Effector memory CD8-positive, alpha-beta T cell (primary cell): ENCODE measurements around the gene ADAMTS16.

Experiments used
- ATAC-seq: fragments of 150-1000 bp; cut with Tn5 transposase; replicated peaks from 2 replicates; pipeline ENCODE4 v1.10.0; 2021; ENCODE audit warnings: mild to moderate bottlenecking, moderate library complexity
- DNase-seq, 3 experiments: peaks; one replicate each; pipeline ENCODE4 v3.0.0; 2021
- H3K27ac Mint-ChIP-seq, 2 donors: one replicate each; pipeline ENCODE4 v1.8.0; 2022; ENCODE audit warnings: mild to moderate bottlenecking in 2 of 2, mixed read lengths in 2 of 2, moderate library complexity in 2 of 2
- H3K27me3 Mint-ChIP-seq, 2 donors: one replicate each; pipeline ENCODE4 v1.8.0; 2022; ENCODE audit warnings: mixed read lengths in 2 of 2
- H3K36me3 Mint-ChIP-seq: one replicate; pipeline ENCODE4 v1.8.0; 2022; ENCODE audit warnings: mild to moderate bottlenecking, moderate library complexity, mixed read lengths; ENCODE audit not compliant: insufficient read depth
- H3K4me1 Mint-ChIP-seq, 2 donors: one replicate each; pipeline ENCODE4 v1.8.0; 2022; ENCODE audit warnings: low read depth in 2 of 2, mixed read lengths in 2 of 2
- H3K4me3 Mint-ChIP-seq, 2 donors: one replicate each; pipeline ENCODE4 v1.8.0; 2022; ENCODE audit warnings: mild to moderate bottlenecking in 2 of 2, mixed read lengths in 2 of 2, moderate library complexity in 2 of 2
- H3K9me3 Mint-ChIP-seq, 2 donors: one replicate each; pipeline ENCODE4 v1.8.0; 2022; ENCODE audit warnings: mixed read lengths in 2 of 2
- total RNA-seq, 9 experiments: gene quantifications; one replicate each; lab custom pipeline; 2026; lab: John Stamatoyannopoulos, UW

Gene ADAMTS16, protein sequence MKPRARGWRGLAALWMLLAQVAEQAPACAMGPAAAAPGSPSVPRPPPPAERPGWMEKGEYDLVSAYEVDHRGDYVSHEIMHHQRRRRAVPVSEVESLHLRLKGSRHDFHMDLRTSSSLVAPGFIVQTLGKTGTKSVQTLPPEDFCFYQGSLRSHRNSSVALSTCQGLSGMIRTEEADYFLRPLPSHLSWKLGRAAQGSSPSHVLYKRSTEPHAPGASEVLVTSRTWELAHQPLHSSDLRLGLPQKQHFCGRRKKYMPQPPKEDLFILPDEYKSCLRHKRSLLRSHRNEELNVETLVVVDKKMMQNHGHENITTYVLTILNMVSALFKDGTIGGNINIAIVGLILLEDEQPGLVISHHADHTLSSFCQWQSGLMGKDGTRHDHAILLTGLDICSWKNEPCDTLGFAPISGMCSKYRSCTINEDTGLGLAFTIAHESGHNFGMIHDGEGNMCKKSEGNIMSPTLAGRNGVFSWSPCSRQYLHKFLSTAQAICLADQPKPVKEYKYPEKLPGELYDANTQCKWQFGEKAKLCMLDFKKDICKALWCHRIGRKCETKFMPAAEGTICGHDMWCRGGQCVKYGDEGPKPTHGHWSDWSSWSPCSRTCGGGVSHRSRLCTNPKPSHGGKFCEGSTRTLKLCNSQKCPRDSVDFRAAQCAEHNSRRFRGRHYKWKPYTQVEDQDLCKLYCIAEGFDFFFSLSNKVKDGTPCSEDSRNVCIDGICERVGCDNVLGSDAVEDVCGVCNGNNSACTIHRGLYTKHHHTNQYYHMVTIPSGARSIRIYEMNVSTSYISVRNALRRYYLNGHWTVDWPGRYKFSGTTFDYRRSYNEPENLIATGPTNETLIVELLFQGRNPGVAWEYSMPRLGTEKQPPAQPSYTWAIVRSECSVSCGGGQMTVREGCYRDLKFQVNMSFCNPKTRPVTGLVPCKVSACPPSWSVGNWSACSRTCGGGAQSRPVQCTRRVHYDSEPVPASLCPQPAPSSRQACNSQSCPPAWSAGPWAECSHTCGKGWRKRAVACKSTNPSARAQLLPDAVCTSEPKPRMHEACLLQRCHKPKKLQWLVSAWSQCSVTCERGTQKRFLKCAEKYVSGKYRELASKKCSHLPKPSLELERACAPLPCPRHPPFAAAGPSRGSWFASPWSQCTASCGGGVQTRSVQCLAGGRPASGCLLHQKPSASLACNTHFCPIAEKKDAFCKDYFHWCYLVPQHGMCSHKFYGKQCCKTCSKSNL
- total RNA-seq: 0 to 0.54 (median 0) reads per million in 9 experiments

DNA sequence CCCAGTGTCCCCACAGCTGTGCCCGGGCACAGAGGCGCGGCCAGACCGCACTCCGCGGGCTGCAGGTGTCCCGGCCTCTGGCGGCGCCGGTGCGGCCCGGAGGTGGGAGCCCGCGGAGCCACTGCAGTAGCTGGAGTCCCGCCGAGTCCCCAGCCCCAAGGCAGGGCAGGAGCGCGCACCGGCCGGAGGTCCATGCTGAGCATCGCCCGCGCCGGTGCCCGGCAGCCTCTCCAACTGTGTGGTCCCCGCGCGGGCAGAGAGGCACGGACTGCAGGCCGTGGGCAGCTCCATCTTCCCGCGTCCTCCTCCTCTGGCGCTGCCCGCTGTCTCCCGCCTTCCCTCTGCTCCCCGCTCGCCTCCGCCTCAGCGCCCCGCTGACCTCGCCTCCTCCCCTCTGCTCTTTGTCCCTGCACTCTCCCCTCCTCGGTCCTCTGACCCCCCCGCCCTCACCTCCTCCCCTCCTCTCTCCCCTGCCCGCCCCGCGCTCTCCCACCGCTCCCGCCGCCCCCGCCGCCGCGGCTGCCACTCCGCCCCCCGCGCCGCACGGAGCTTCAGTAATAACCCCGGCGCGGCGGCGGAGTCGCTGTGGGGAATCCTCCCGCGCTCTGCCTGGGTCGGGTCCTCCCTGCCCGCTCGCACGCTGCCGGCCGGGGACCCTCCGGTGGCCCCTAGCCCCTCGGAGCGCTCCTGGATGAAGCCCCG lies at the start of gene ADAMTS16:
Gene ADAMTS16, plus strand, starts transcription at position 554 of the 702 bp plus-strand sequence. Its CDS starts 138 bp downstream, at position 692.
- DNase-seq (no peak), ATAC-seq (no peak)
- H3K27me3 Mint-ChIP-seq: peaks cover 16 to 42% of the 10 kb centered on the region in 2 donors
- peak within 1 kb of the TSS in 1 of 2 donors; percentile 22 for H3K4me3 Mint-ChIP-seq
- no peaks in the 10 kb centered on the region for H3K9me3 Mint-ChIP-seq
- H3K27ac Mint-ChIP-seq: no peak within 1 kb of the TSS
- H3K4me1 Mint-ChIP-seq: peaks cover 0 to 6% of the 10 kb centered on the region in 2 donors
- no peaks in the 10 kb centered on the region for H3K36me3 Mint-ChIP-seq

DNA sequence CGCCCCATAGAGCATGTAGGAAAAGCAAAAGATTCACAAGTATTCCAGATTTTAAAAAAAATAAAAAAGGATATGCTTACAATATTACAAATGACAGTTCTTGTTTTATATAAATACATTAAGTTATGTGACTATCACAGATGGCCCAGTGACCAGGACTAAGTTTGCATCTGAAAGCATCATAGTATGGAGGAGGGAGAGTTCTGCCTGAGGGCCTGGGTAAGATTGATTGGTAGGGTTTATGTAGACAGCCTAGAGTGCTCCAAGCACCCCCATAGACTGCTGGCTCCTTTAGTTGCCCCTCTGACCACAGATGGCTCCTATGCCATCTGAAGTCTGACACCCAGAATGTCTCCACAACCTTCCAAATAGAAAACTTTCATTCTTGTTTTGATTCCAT lies 48.0 kb upstream of the ADAMTS16 start:
- no peaks in the 10 kb centered on the region for H3K27me3 Mint-ChIP-seq
- DNase-seq (no peak), ATAC-seq (no peak)
- peaks cover 0 to 7% of the 10 kb centered on the region in 2 donors for H3K9me3 Mint-ChIP-seq
- no peaks in the 10 kb centered on the region for H3K4me1 Mint-ChIP-seq
- no peak overlapping the region for H3K27ac Mint-ChIP-seq
- H3K36me3 Mint-ChIP-seq: no peaks in the 10 kb centered on the region
- H3K4me3 Mint-ChIP-seq: no peak overlapping the region

DNA sequence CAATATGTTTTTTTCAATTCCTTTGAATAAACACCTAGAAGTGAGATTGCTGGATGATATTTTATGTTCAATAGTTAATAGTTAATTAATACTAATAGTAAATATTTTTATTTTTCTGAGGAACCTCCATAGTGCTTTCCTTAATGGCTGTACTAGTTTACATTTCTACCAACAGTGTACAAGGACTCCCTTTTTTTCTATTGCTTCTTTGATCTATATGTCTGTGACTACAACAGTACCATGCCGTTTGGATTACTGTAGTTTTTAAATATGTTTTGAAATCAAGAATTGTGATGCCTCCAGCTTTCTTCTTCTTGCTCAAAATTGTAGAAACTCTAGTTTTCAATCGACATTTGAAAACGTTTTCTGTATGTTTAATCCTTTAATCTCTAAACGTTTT lies 39.5 kb upstream of the ADAMTS16 start:
- ATAC-seq: no peak

DNA sequence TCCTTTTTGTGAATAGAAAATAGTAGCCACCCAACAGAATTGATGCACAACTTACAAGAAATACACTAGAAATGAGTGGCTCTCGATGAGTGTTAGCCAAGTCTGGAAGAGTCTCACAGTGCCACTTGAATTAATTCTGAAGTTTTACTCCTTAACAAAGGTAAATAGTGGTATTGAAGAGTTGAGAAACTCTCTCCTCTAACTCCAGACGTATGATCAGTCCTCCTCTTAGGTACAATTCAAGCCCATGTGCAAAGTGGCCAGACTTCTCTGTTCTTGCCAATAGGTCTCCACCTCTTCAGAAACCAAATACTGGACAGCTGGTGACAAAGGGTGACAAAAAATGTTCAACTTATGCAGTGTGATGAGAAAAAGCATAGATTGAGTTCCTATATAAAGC lies 38.5 kb upstream of the ADAMTS16 start:
- H3K36me3 Mint-ChIP-seq: no peaks in the 10 kb centered on the region
- no peak overlapping the region for H3K4me3 Mint-ChIP-seq
- peaks cover 8 to 10% of the 10 kb centered on the region in 2 donors for H3K9me3 Mint-ChIP-seq
- H3K4me1 Mint-ChIP-seq: no peaks in the 10 kb centered on the region
- H3K27ac Mint-ChIP-seq: no peak overlapping the region
- DNase-seq: no peak
- ATAC-seq: no peak
- no peaks in the 10 kb centered on the region for H3K27me3 Mint-ChIP-seq

More for the DNA sequence above, 39.5 kb upstream of the ADAMTS16 start:
- Mint-ChIP-seq H3K4me3 (no peak overlapping the region), H3K9me3 (peaks cover 8 to 10% of the 10 kb centered on the region in 2 donors), H3K36me3 (no peaks in the 10 kb centered on the region), H3K4me1 (no peaks in the 10 kb centered on the region), H3K27ac (no peak overlapping the region), H3K27me3 (no peaks in the 10 kb centered on the region)
- DNase-seq: no peak

DNA sequence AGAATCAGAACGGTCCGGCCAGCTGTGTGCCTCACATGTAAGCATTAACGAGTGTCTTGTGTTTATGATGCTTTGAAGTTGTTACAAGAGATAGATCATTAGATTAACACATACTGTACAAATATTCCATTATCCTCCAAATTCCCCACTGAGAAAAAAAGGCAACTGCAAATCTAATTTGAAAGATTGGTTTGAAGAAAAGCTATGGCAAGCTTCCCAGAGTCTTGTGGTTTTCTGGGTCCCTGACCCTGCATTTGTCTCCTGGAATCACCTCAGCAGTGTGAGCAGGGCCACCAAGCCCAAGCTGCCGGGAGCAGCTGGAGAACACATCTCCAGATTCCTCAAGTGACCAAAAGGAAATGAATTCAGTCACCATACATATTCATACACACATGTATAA lies 36.9 kb upstream of the ADAMTS16 start:
- no peaks in the 10 kb centered on the region for H3K27me3 Mint-ChIP-seq
- H3K27ac Mint-ChIP-seq: no peak overlapping the region
- peaks cover 8 to 10% of the 10 kb centered on the region in 2 donors for H3K9me3 Mint-ChIP-seq
- no peak overlapping the region for H3K4me3 Mint-ChIP-seq
- ATAC-seq (no peak), DNase-seq (no peak)
- H3K36me3 Mint-ChIP-seq: no peaks in the 10 kb centered on the region
- H3K4me1 Mint-ChIP-seq: no peaks in the 10 kb centered on the region

DNA sequence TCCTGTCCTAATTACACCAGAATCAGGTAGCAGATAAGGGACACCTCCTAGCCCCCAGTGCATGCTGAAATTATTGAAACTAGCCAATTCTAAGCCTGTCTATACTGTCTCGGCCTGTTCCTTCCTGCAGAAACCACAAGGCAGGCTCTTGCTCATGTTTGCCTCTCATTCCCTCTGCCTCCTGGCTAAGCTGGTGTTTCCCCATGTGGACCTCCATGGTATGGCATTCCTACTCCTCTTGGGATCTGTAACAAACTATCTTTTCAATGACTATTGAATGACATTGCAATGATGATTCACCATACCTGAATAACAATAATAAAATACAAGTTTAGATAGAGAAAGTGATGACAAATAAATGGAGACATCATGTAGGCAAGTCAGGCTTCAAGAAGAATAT lies 35.6 kb upstream of the ADAMTS16 start:
- Mint-ChIP-seq H3K36me3 (no peaks in the 10 kb centered on the region), H3K9me3 (peaks cover under 1 to 7% of the 10 kb centered on the region in 2 donors), H3K4me3 (no peak overlapping the region), H3K27ac (no peak overlapping the region), H3K4me1 (no peaks in the 10 kb centered on the region), H3K27me3 (no peaks in the 10 kb centered on the region)
- ATAC-seq (no peak), DNase-seq (no peak)

DNA sequence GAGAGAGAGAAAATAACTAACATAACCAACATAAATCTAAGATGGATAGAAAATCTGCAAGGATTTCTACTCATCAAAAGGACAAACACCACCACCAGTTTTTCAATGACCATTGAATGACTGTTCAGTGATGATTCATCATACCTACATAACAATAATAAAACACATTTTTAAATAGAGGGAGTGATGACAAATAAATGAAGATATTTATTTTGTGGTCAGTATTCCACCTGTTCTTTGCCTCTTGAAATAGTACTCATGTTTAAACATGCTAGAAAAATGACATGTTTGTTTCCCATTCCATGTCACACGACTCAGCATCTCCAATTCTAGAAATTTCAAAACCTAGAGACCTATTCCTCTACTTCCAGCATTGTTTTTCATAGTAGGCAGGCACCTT lies 34.6 kb upstream of the ADAMTS16 start:
- no peak for DNase-seq
- Mint-ChIP-seq H3K36me3 (no peaks in the 10 kb centered on the region), H3K27me3 (no peaks in the 10 kb centered on the region), H3K9me3 (peaks cover 0 to 7% of the 10 kb centered on the region in 2 donors), H3K27ac (no peak overlapping the region), H3K4me3 (no peak overlapping the region), H3K4me1 (no peaks in the 10 kb centered on the region)
- no peak for ATAC-seq

DNA sequence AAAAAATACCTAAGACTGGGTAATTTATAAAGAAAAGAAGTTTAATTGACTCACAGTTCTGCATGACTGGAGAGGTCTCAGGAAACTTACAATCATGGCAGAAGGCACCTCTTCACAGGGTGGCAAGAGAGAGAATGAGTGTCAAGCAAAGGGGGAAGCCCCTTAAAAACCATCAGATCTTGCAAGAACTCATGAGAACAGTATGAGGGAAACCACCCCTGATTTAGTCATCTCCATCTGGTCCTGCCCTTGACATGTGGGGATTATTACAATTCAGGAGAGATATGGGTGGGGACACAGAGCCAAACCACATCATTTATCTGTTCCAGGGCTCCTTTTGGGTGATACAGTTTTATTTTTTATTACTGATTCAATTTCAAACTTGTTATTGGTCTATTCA lies 23.2 kb upstream of the ADAMTS16 start:
- Mint-ChIP-seq H3K36me3 (no peaks in the 10 kb centered on the region), H3K27ac (no peak overlapping the region), H3K27me3 (peaks cover 0 to 6% of the 10 kb centered on the region in 2 donors), H3K4me3 (no peak overlapping the region), H3K4me1 (no peaks in the 10 kb centered on the region), H3K9me3 (peaks cover 6 to 7% of the 10 kb centered on the region in 2 donors)
- no peak for ATAC-seq
- no peak for DNase-seq

DNA sequence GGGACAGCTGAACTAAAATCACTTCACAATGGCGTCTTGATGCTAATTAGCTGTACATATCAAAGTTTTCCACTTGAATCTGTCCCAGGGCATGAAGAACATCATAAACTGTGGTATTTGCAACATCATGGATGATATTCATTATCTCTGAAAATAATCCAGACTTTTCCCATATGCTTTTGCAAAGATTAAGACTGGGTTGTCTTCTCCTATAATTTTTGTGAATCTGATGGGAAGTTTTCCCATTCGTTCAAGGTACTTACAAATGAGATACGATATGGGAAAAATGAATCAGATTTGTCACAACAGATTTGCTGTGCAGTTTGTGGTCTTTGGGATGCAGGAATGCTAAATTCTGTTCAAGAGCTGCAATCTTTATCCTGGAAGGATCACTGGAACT lies 17.4 kb upstream of the ADAMTS16 start:
- DNase-seq (no peak), ATAC-seq (no peak)
- Mint-ChIP-seq H3K27me3 (peaks cover 0 to 6% of the 10 kb centered on the region in 2 donors), H3K27ac (no peak overlapping the region), H3K9me3 (peaks cover 6 to 7% of the 10 kb centered on the region in 2 donors), H3K36me3 (no peaks in the 10 kb centered on the region), H3K4me3 (no peak overlapping the region), H3K4me1 (no peaks in the 10 kb centered on the region)

DNA sequence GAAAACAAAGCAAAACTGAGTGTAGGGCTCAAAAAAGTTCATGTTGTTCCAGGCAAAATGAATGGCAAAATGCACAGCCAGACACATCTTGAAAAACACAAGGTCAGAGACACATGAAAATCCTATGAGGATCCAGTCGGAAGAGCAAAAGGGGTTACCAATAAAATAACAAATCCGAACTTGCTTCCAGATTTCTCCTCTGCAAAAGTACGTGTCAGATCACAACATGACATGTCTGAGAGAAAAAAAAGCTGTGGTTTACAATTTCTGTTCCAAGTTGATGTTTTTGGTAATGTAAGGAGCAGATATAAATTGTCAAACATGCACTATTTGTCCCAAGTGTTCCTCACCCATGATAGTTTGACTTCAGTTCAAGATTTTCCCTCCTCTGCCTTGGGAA lies 15.9 kb upstream of the ADAMTS16 start:
- H3K4me1 Mint-ChIP-seq: no peaks in the 10 kb centered on the region
- ATAC-seq (no peak), DNase-seq (no peak)
- H3K27ac Mint-ChIP-seq: no peak overlapping the region
- peaks cover 5 to 6% of the 10 kb centered on the region in 2 donors for H3K9me3 Mint-ChIP-seq
- H3K27me3 Mint-ChIP-seq: peaks cover 0 to 6% of the 10 kb centered on the region in 2 donors
- no peak overlapping the region for H3K4me3 Mint-ChIP-seq
- H3K36me3 Mint-ChIP-seq: no peaks in the 10 kb centered on the region

DNA sequence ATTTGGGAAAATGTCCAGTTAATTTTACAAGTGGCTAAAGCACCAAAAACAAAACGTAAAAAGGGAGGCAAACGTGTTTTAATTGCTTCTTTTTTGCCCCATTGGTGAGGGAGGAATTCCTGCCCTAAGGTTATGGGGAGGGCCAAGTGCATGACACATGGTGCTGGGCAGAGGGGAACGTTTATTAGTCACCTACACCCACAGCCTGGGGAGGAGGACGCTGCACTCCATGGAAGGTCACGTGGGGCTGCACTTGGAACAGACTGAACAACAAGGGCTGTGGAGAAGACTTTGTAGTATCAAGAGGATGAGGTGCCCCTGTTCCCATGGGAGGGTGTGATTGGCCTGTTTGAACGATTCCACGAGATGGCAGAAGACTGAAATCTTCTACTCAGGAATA lies 13.7 kb upstream of the ADAMTS16 start:
- no peaks in the 10 kb centered on the region for H3K36me3 Mint-ChIP-seq
- H3K27me3 Mint-ChIP-seq: no peaks in the 10 kb centered on the region
- H3K27ac Mint-ChIP-seq: no peak overlapping the region
- no peaks in the 10 kb centered on the region for H3K4me1 Mint-ChIP-seq
- H3K9me3 Mint-ChIP-seq: no peaks in the 10 kb centered on the region
- ATAC-seq (no peak), DNase-seq (no peak)
- H3K4me3 Mint-ChIP-seq: no peak overlapping the region

DNA sequence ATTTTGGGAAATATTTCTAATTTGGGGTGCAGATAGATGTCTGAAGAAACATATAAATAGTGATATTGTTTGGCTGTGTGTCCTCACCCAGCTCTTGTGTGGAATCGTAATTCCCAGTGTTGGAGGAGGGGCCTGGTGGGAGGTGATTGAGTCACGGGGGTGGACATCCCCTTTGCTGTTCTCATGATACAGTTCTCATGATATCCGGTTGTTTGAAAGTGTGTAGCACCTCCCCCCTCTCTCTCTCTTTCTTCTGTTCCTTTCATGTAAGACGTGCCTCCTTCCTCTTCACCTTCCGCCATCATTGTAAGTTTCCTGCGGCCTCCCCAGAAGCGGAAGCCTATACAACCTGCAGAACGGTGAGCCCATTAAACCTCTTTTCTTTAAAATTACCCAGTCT lies 11.4 kb upstream of the ADAMTS16 start:
- no peak for ATAC-seq
- Mint-ChIP-seq H3K4me3 (no peak overlapping the region), H3K27me3 (no peaks in the 10 kb centered on the region), H3K27ac (no peak overlapping the region), H3K9me3 (peaks cover 0 to 1% of the 10 kb centered on the region in 2 donors), H3K4me1 (no peaks in the 10 kb centered on the region), H3K36me3 (no peaks in the 10 kb centered on the region)
- no peak for DNase-seq

DNA sequence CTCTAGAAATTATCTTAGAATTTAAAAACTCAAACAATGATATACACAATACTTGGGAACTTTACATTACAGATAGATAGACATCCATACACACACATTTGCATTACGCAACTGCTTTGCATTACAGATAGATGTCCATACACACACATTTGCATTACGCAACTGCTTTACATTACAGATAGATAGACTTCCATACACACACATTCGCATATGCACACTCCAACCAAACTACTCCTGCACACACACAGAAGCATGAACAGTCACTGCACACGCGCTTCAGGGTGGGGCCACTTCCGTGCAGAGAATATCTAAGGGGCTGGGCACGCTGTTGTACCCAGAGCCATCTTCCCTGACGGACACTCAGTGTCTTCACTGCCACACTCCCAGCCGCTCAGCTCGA lies 7.9 kb upstream of the ADAMTS16 start:
- no peaks in the 10 kb centered on the region for H3K4me1 Mint-ChIP-seq

More for the DNA sequence above, 7.9 kb upstream of the ADAMTS16 start:
- Mint-ChIP-seq H3K36me3 (no peaks in the 10 kb centered on the region), H3K27me3 (peaks cover 0 to 6% of the 10 kb centered on the region in 2 donors), H3K9me3 (peaks cover 0 to 3% of the 10 kb centered on the region in 2 donors), H3K4me3 (no peak overlapping the region), H3K27ac (no peak overlapping the region)
- ATAC-seq (no peak), DNase-seq (no peak)
